22Rv1 (cell line): Measurements from ENCODE around the gene WDFY2.

Experiments used
- ZFX ChIP-seq: fragments of 450-650 bp; IDR thresholded peaks from 2 replicates; pipeline ENCODE4 v1.6.1; 2017; ENCODE audit warnings: antibody characterized with exemption, borderline replicate concordance
- TF ChIP-seq, protein P1 (sequence below): fragments of 450-650 bp; IDR thresholded peaks from 2 replicates; pipeline ENCODE4 v1.5.1; 2017; ENCODE audit warnings: mild to moderate bottlenecking

DNA sequence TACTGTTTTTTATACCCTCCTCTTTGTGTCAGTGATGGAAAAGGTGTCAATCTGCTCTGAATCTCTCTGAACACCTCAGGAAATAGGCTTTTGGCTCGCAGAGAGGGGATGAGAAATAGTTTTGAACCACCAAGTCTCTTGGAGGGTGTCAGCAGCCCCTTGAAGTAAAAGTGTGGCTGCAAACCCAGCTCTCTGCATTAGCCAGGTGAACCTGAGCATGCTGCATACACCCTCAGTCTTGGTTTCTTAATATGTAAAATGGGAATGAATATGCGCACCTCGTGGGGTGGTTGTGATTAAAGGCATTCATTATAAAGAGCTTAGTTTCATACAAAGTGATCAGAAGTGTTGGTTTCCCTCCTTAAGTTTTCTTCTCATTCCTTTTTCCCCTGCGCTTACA is 221.1 kb downstream of the WDFY2 start:
- TF ChIP-seq, protein P1, sequence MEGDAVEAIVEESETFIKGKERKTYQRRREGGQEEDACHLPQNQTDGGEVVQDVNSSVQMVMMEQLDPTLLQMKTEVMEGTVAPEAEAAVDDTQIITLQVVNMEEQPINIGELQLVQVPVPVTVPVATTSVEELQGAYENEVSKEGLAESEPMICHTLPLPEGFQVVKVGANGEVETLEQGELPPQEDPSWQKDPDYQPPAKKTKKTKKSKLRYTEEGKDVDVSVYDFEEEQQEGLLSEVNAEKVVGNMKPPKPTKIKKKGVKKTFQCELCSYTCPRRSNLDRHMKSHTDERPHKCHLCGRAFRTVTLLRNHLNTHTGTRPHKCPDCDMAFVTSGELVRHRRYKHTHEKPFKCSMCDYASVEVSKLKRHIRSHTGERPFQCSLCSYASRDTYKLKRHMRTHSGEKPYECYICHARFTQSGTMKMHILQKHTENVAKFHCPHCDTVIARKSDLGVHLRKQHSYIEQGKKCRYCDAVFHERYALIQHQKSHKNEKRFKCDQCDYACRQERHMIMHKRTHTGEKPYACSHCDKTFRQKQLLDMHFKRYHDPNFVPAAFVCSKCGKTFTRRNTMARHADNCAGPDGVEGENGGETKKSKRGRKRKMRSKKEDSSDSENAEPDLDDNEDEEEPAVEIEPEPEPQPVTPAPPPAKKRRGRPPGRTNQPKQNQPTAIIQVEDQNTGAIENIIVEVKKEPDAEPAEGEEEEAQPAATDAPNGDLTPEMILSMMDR: no peak
- TF ChIP-seq ZFX: no peak
